Dedifferentiated amniotic fluid mesenchymal stem cell (primary cell): ENCODE measurements around the gene ASTN2.
"Not testable (repeated sequence)": the region's sequence is repeated elsewhere in the genome, so short reads cannot be mapped to it uniquely, and the experiment has no call there.

Source experiments
- DNase-seq: peaks from one replicate; pipeline ENCODE4 v3.0.0-alpha.2; 2016; ENCODE audit errors: extremely low spot score

The ASTN2 gene

GRCh38 chr9:116924462-116925110 lies 490.3 kb downstream of the ASTN2 start:
- DNase-seq: no peak

- not testable (repeated sequence) for DNase-seq
These were observed 496.9 kb downstream of the ASTN2 start for GRCh38 chr9:116917895-116918508.

- no peak for DNase-seq
These were observed 501.3 kb downstream of the ASTN2 start for GRCh38 chr9:116913536-116913935.

- DNase-seq: no peak
These were observed 504.7 kb downstream of the ASTN2 start for GRCh38 chr9:116910201-116910600.

GRCh38 chr9:116907989-116908388 lies 506.9 kb downstream of the ASTN2 start:
- DNase-seq: no peak

GRCh38 chr9:116905171-116905588 lies 509.7 kb downstream of the ASTN2 start:
- no peak for DNase-seq

- DNase-seq: no peak
These were observed 510.7 kb downstream of the ASTN2 start for GRCh38 chr9:116904165-116904564.

GRCh38 chr9:116901260-116901659 lies 513.6 kb downstream of the ASTN2 start:
- no peak for DNase-seq

- no peak for DNase-seq
These were observed 514.3 kb downstream of the ASTN2 start for GRCh38 chr9:116900543-116900942.

- DNase-seq: no peak
These were observed 514.9 kb downstream of the ASTN2 start for GRCh38 chr9:116900007-116900367.

- DNase-seq: no peak
These were observed 515.4 kb downstream of the ASTN2 start for GRCh38 chr9:116899337-116900006.

- not testable (repeated sequence) for DNase-seq
These were observed 516.7 kb downstream of the ASTN2 start for GRCh38 chr9:116898131-116898530.

GRCh38 chr9:116897201-116897600 lies 517.7 kb downstream of the ASTN2 start:
- no peak for DNase-seq

GRCh38 chr9:116895961-116896360 lies 518.9 kb downstream of the ASTN2 start:
- no peak for DNase-seq

GRCh38 chr9:116891424-116891823 lies 523.4 kb downstream of the ASTN2 start:
- DNase-seq: no peak

GRCh38 chr9:116888476-116888875 lies 526.4 kb downstream of the ASTN2 start:
- not testable (repeated sequence) for DNase-seq

GRCh38 chr9:116888066-116888465 lies 526.8 kb downstream of the ASTN2 start:
- DNase-seq: no peak

- no peak for DNase-seq
These were observed 531.2 kb downstream of the ASTN2 start for GRCh38 chr9:116883676-116884075.

- DNase-seq: no peak
These were observed 537.8 kb downstream of the ASTN2 start for GRCh38 chr9:116877072-116877471.

GRCh38 chr9:116875576-116875975 lies 539.3 kb downstream of the ASTN2 start:
- no peak for DNase-seq

- no peak for DNase-seq
These were observed 540.6 kb downstream of the ASTN2 start for GRCh38 chr9:116873937-116874914.

- no peak for DNase-seq
These were observed 541.4 kb downstream of the ASTN2 start for GRCh38 chr9:116873491-116873890.
